ENCODE results near the gene BBS2.

GRCh38 chr16:56457927-56458470, 61.8 kb downstream of the BBS2 start:
- TF ChIP-seq CTCF (IDR thresholded peaks at IDR 0.05) (no peak), POLR2AphosphoS5 (IDR thresholded peaks at IDR 0.05) (no peak)

Measured in upper lobe of left lung (tissue), 4 donors.